Effector CD4-positive, alpha-beta T cell (primary cell): ENCODE data around the gene JAKMIP1.

Source experiments
- DNase-seq: peaks from one replicate; pipeline ENCODE4 v3.0.0-alpha.2; 2020

The JAKMIP1 gene

GRCh38 chr4:5982156-5982973 lies 218.0 kb downstream of the JAKMIP1 start:
- DNase-seq, result no peak

- no peak for DNase-seq
Measured at GRCh38 chr4:5980436-5981155, 219.8 kb downstream of the JAKMIP1 start.

GRCh38 chr4:5979981-5980380 lies 220.4 kb downstream of the JAKMIP1 start:
- no peak for DNase-seq

GRCh38 chr4:5976921-5977320 lies 223.4 kb downstream of the JAKMIP1 start:
- no peak for DNase-seq

- no peak for DNase-seq
Measured at GRCh38 chr4:5976431-5976830, 223.9 kb downstream of the JAKMIP1 start.
